ENCODE measurements around the gene HOXB3. TPM values are rescaled to one million over a fixed set of nuclear protein-coding genes. Genes with fewer than 3 reads are reported as not detected.

HOXB3 gene
- polyA plus RNA-seq, 1 donor (not counting 4 experiments of a cell fraction or from before 2014, with no cell fraction given), result 1.1 TPM

- FAIRE-seq (no peak), DNase-seq (ENCODE audit: low read depth, low spot score) (peak; percentile 57)
- peak overlapping the region; percentile 54 to 76 (median 73) for H3K4me3 ChIP-seq (ENCODE audit: control insufficient read depth in 2 of 3, extremely low read depth in 1 of 3, insufficient read depth in 2 of 3, low read depth in 1 of 3, low read length in 3 of 3)
- no peaks in the 10 kb centered on the region for H3K9me3 ChIP-seq (ENCODE audit: control insufficient read depth, low read depth, low read length)
- no peaks in the 10 kb centered on the region for H4K20me1 ChIP-seq (ENCODE audit: control insufficient read depth, extremely low read depth, insufficient read depth, low read length)
- H3K9ac ChIP-seq (ENCODE audit: control insufficient read depth, extremely low read depth, insufficient read depth, low read length), result peak overlapping the region; percentile 74
- peak overlapping the region; percentile 80 for H2AFZ ChIP-seq (ENCODE audit: control insufficient read depth, low read length)
- H3K36me3 ChIP-seq (ENCODE audit: control insufficient read depth in 2 of 2, extremely low read depth in 1 of 2, insufficient read depth in 2 of 2, low read length in 2 of 2), result peaks cover 0 to 3% of the 10 kb centered on the region in 2 experiments
- H3K27ac ChIP-seq (ENCODE audit: control insufficient read depth, insufficient read depth, low read length), result peak overlapping the region; percentile 60
- dilution Hi-C loops (cut with MboI; ENCODE audit: extremely low pct_ligation_motif_present, low sequenced_read_pairs), result no loop called here
- peaks cover 13% of the 10 kb centered on the region for H3K79me2 ChIP-seq (ENCODE audit: control insufficient read depth, insufficient read depth, low read length)
- H3K27me3 ChIP-seq (ENCODE audit: control insufficient read depth, extremely low read depth, insufficient read depth, low read length), result peaks cover 24% of the 10 kb centered on the region
- H3K9me1 ChIP-seq (ENCODE audit: control insufficient read depth, extremely low read depth, insufficient read depth, low read length), result no peaks in the 10 kb centered on the region
- H3K4me1 ChIP-seq (ENCODE audit: control insufficient read depth, extremely low read depth, insufficient read depth, low read length), result peaks cover 24% of the 10 kb centered on the region
- TF ChIP-seq EZH2 (IDR thresholded peaks at IDR 0.05; ENCODE audit: low read length), result no peak
- peak; percentile 6 to 23 (median 20) for TF ChIP-seq CTCF (optimal IDR thresholded peaks at IDR 0.05 in 1 of 3, IDR thresholded peaks at IDR 0.05 in 1 of 3, conservative IDR thresholded peaks at IDR 0.05 in 1 of 3; ENCODE audit: extremely low read depth in 1 of 3, insufficient read depth in 2 of 3, low read length in 3 of 3)
- peak overlapping the region; percentile 77 for H3K4me2 ChIP-seq (ENCODE audit: control insufficient read depth, extremely low read depth, insufficient read depth, low read depth, low read length)
Measured at GRCh38 chr17:48543107-48543853, 46.8 kb downstream of the HOXB3 start.

- H3K4me3 ChIP-seq (ENCODE audit: control insufficient read depth in 2 of 3, extremely low read depth in 1 of 3, insufficient read depth in 2 of 3, low read depth in 1 of 3, low read length in 3 of 3), result peak overlapping the region; percentile 54 to 76 (median 73)
- H3K9me1 ChIP-seq (ENCODE audit: control insufficient read depth, extremely low read depth, insufficient read depth, low read length), result no peaks in the 10 kb centered on the region
- no peaks in the 10 kb centered on the region for H3K9me3 ChIP-seq (ENCODE audit: control insufficient read depth, low read depth, low read length)
- peaks cover 0 to 3% of the 10 kb centered on the region in 2 experiments for H3K36me3 ChIP-seq (ENCODE audit: control insufficient read depth in 2 of 2, extremely low read depth in 1 of 2, insufficient read depth in 2 of 2, low read length in 2 of 2)
- peaks cover 24% of the 10 kb centered on the region for H3K4me1 ChIP-seq (ENCODE audit: control insufficient read depth, extremely low read depth, insufficient read depth, low read length)
- FAIRE-seq, result no peak
- no peak for DNase-seq (ENCODE audit: low read depth, low spot score)
- H3K79me2 ChIP-seq (ENCODE audit: control insufficient read depth, insufficient read depth, low read length), result peaks cover 13% of the 10 kb centered on the region
- no peak overlapping the region for H2AFZ ChIP-seq (ENCODE audit: control insufficient read depth, low read length)
- peak overlapping the region; percentile 60 for H3K27ac ChIP-seq (ENCODE audit: control insufficient read depth, insufficient read depth, low read length)
- H4K20me1 ChIP-seq (ENCODE audit: control insufficient read depth, extremely low read depth, insufficient read depth, low read length), result no peaks in the 10 kb centered on the region
- TF ChIP-seq EZH2 (IDR thresholded peaks at IDR 0.05; ENCODE audit: low read length) (no peak), CTCF (optimal IDR thresholded peaks at IDR 0.05 in 1 of 3, IDR thresholded peaks at IDR 0.05 in 1 of 3, conservative IDR thresholded peaks at IDR 0.05 in 1 of 3; ENCODE audit: extremely low read depth in 1 of 3, insufficient read depth in 2 of 3, low read length in 3 of 3) (no peak)
- dilution Hi-C loops (cut with MboI; ENCODE audit: extremely low pct_ligation_motif_present, low sequenced_read_pairs), result no loop called here
- peak overlapping the region; percentile 74 for H3K9ac ChIP-seq (ENCODE audit: control insufficient read depth, extremely low read depth, insufficient read depth, low read length)
- H3K4me2 ChIP-seq (ENCODE audit: control insufficient read depth, extremely low read depth, insufficient read depth, low read depth, low read length), result peak overlapping the region; percentile 77
- H3K27me3 ChIP-seq (ENCODE audit: control insufficient read depth, extremely low read depth, insufficient read depth, low read length), result peaks cover 24% of the 10 kb centered on the region
Measured at GRCh38 chr17:48542698-48543106, 47.3 kb downstream of the HOXB3 start.
